Neural crest cell (in vitro differentiated cells): Measurements from ENCODE around the gene PLXND1. TPM values are rescaled to one million over a fixed set of nuclear protein-coding genes. Genes with fewer than 3 reads are reported as not detected.
A peak's percentile ranks its signal among the peaks of the same experiment; 100 is the strongest.

Experiments
- DNase-seq: peaks from one replicate; pipeline ENCODE4 v3.0.0; 2021; ENCODE audit warnings: low read depth, mixed read lengths, low spot score
- H3K27ac Mint-ChIP-seq: one replicate; pipeline ENCODE4 v1.8.0; 2021; ENCODE audit warnings: mild to moderate bottlenecking, mixed read lengths; ENCODE audit not compliant: unreplicated experiment
- H3K27me3 Mint-ChIP-seq: 2 replicates; pipeline ENCODE4 v1.8.0; 2021; ENCODE audit warnings: low read depth, mild to moderate bottlenecking, mixed read lengths
- H3K36me3 Mint-ChIP-seq: 2 replicates; pipeline ENCODE4 v1.8.0; 2021; ENCODE audit warnings: low read depth, mild to moderate bottlenecking, mixed read lengths
- H3K4me1 Mint-ChIP-seq: 2 replicates; pipeline ENCODE4 v1.8.0; 2021; ENCODE audit warnings: mixed read lengths
- H3K4me3 Mint-ChIP-seq: one replicate; pipeline ENCODE4 v1.8.0; 2021; ENCODE audit warnings: mild to moderate bottlenecking, mixed read lengths
- H3K9me3 Mint-ChIP-seq: 2 replicates; pipeline ENCODE4 v1.8.0; 2021; ENCODE audit warnings: mixed read lengths
- total RNA-seq: library from RNA; stranded (reverse); gene quantifications from 2 replicates; pipeline ENCODE4 v1.2.1, GENCODE V29; 2021
- TF ChIP-seq, protein P1 (sequence below): fragments of 200-600 bp; sonication (generic); conservative IDR thresholded peaks from 2 replicates; pipeline ENCODE4 v1.5.0; 2021; ENCODE audit warnings: antibody characterized with exemption, mild to moderate bottlenecking

Gene PLXND1
- total RNA-seq, 1 donor from 2014 or later, result 39.4 TPM

DNA sequence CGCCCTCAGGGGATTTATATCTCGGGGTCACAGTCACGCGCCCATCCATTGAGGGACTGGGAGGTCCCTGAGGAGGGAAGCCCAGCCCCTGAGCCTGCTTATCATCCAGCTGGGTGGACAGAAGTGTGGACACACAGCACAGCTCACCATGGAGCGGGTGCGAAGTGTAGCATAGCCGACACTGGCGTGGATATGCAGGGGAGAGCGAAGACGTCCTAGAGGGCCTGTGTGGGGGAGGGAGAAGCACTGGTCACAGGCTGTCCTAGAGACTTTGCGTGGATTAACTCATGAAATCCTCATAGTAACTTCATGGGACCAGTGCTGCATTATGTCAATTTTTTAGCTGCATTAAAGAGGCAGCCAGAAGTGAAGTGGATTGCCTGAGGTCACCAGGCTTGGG is 26.1 kb upstream of the PLXND1 start:
- peaks cover 17% of the 10 kb centered on the region for H3K4me1 Mint-ChIP-seq
- no peaks in the 10 kb centered on the region for H3K27me3 Mint-ChIP-seq
- peaks cover 7% of the 10 kb centered on the region for H3K9me3 Mint-ChIP-seq
- no peak overlapping the region for H3K27ac Mint-ChIP-seq
- no peak for DNase-seq
- TF ChIP-seq, protein P1, sequence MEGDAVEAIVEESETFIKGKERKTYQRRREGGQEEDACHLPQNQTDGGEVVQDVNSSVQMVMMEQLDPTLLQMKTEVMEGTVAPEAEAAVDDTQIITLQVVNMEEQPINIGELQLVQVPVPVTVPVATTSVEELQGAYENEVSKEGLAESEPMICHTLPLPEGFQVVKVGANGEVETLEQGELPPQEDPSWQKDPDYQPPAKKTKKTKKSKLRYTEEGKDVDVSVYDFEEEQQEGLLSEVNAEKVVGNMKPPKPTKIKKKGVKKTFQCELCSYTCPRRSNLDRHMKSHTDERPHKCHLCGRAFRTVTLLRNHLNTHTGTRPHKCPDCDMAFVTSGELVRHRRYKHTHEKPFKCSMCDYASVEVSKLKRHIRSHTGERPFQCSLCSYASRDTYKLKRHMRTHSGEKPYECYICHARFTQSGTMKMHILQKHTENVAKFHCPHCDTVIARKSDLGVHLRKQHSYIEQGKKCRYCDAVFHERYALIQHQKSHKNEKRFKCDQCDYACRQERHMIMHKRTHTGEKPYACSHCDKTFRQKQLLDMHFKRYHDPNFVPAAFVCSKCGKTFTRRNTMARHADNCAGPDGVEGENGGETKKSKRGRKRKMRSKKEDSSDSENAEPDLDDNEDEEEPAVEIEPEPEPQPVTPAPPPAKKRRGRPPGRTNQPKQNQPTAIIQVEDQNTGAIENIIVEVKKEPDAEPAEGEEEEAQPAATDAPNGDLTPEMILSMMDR, result no peak
- H3K4me3 Mint-ChIP-seq, result no peak overlapping the region
- peaks cover 3% of the 10 kb centered on the region for H3K36me3 Mint-ChIP-seq

- TF ChIP-seq, protein P1, result no peak
- DNase-seq, result no peak
- peaks cover 22% of the 10 kb centered on the region for H3K4me1 Mint-ChIP-seq
- H3K27me3 Mint-ChIP-seq, result no peaks in the 10 kb centered on the region
- H3K9me3 Mint-ChIP-seq, result peaks cover 7% of the 10 kb centered on the region
- H3K4me3 Mint-ChIP-seq, result no peak overlapping the region
- H3K36me3 Mint-ChIP-seq, result peaks cover 3% of the 10 kb centered on the region
- H3K27ac Mint-ChIP-seq, result no peak overlapping the region
Measured at GRCh38 chr3:129632056-129632455, 25.6 kb upstream of the PLXND1 start.

- no peak for DNase-seq
- peaks cover 2% of the 10 kb centered on the region for H3K9me3 Mint-ChIP-seq
- H3K36me3 Mint-ChIP-seq, result no peaks in the 10 kb centered on the region
- no peaks in the 10 kb centered on the region for H3K27me3 Mint-ChIP-seq
- H3K27ac Mint-ChIP-seq, result no peak overlapping the region
- TF ChIP-seq, protein P1, result no peak
- H3K4me1 Mint-ChIP-seq, result peaks cover 45% of the 10 kb centered on the region
- H3K4me3 Mint-ChIP-seq, result no peak overlapping the region
Measured at GRCh38 chr3:129629011-129629410, 22.5 kb upstream of the PLXND1 start.

- no peak for DNase-seq
- no peaks in the 10 kb centered on the region for H3K27me3 Mint-ChIP-seq
- H3K9me3 Mint-ChIP-seq, result no peaks in the 10 kb centered on the region
- H3K4me3 Mint-ChIP-seq, result peak overlapping the region; percentile 84
- TF ChIP-seq, protein P1, result no peak
- H3K4me1 Mint-ChIP-seq, result peaks cover 46% of the 10 kb centered on the region
- no peak overlapping the region for H3K27ac Mint-ChIP-seq
- no peaks in the 10 kb centered on the region for H3K36me3 Mint-ChIP-seq
Measured at GRCh38 chr3:129628169-129628522, 21.7 kb upstream of the PLXND1 start.

- H3K4me3 Mint-ChIP-seq, result peak overlapping the region; percentile 84
- no peaks in the 10 kb centered on the region for H3K9me3 Mint-ChIP-seq
- H3K27me3 Mint-ChIP-seq, result no peaks in the 10 kb centered on the region
- DNase-seq, result peak; percentile 65
- no peaks in the 10 kb centered on the region for H3K36me3 Mint-ChIP-seq
- peaks cover 51% of the 10 kb centered on the region for H3K4me1 Mint-ChIP-seq
- TF ChIP-seq, protein P1, result peak; percentile 87
- H3K27ac Mint-ChIP-seq, result peak overlapping the region; percentile 95
Measured at GRCh38 chr3:129627350-129628168, 21.1 kb upstream of the PLXND1 start.
